Stimulated activated naive CD8-positive, alpha-beta T cell treated with anti-CD3 and anti-CD28 coated beads, Interleukin-15, Interleukin-2, amounts not matched to agents 100 ng/mL and 50 ng/mL, for 24 hours (primary cell): Measurements from ENCODE around the gene CIROP.
"Not testable (repeated sequence)": the region's sequence is repeated elsewhere in the genome, so short reads cannot be mapped to it uniquely, and the experiment has no call there.

Experiments used
- H3K27ac Mint-ChIP-seq: one replicate; pipeline ENCODE4 v1.8.0; 2021; ENCODE audit warnings: mild to moderate bottlenecking, mixed read lengths
- H3K27me3 Mint-ChIP-seq: one replicate; pipeline ENCODE4 v1.8.0; 2021; ENCODE audit warnings: mixed read lengths
- H3K36me3 Mint-ChIP-seq: one replicate; pipeline ENCODE4 v1.8.0; 2021; ENCODE audit warnings: low read depth, mixed read lengths
- H3K4me1 Mint-ChIP-seq: one replicate; pipeline ENCODE4 v1.8.0; 2021; ENCODE audit warnings: low read depth, mixed read lengths
- H3K4me3 Mint-ChIP-seq: one replicate; pipeline ENCODE4 v1.8.0; 2021; ENCODE audit warnings: mild to moderate bottlenecking, mixed read lengths
- H3K9me3 Mint-ChIP-seq: one replicate; pipeline ENCODE4 v1.8.0; 2021; ENCODE audit warnings: mixed read lengths

CIROP gene

DNA sequence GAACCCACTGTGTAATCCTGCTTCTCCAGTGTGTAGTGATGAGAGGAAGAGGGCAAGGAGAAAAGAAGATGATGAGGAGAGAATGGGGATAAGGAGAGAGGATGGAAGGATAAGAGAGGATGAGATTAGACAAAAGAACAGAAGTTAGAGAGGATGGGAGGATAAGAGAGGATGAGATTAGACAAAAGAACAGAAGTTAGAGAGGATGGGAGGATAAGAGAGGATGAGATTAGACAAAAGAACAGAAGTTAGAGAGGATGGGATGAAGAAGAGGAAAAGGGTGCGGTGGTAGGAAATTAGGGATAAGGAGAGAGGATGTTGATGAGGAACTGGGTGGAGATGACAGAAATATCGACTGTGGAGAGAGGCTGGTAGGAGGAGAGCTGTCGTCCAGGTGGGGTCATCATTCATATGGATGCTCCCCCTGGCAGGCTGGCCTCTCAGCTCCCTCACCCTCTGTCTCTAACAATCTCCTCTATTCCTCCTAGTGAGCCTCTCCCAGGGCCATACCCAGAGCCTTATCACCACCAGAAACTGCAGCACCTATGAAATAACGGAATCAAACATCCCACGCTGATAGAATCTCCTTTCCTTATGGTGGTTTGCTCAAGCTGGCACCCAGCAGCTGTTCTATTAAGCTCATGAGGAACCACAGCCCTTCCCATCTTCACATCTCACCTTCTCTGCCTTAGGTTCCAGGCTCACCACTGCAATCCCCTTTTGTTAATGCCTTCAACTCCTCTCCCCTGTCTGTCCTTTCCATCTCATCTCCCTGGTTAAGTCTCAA, 6.0 kb upstream of the CIROP start:
- Mint-ChIP-seq H3K9me3 (no peaks in the 10 kb centered on the region), H3K4me3 (no peak overlapping the region), H3K27me3 (no peaks in the 10 kb centered on the region), H3K36me3 (no peaks in the 10 kb centered on the region), H3K27ac (no peak overlapping the region), H3K4me1 (no peaks in the 10 kb centered on the region)

GRCh38 chr14:23109769-23110168, 5.0 kb upstream of the CIROP start:
- no peaks in the 10 kb centered on the region for H3K27me3 Mint-ChIP-seq
- no peak overlapping the region for H3K27ac Mint-ChIP-seq
- H3K36me3 Mint-ChIP-seq, result no peaks in the 10 kb centered on the region
- no peaks in the 10 kb centered on the region for H3K4me1 Mint-ChIP-seq
- H3K4me3 Mint-ChIP-seq, result no peak overlapping the region
- H3K9me3 Mint-ChIP-seq, result no peaks in the 10 kb centered on the region

- not testable (repeated sequence) for H3K4me3 Mint-ChIP-seq, H3K4me1 Mint-ChIP-seq, H3K9me3 Mint-ChIP-seq, H3K27ac Mint-ChIP-seq, H3K36me3 Mint-ChIP-seq, H3K27me3 Mint-ChIP-seq
Measured at GRCh38 chr14:23108169-23108568, 3.4 kb upstream of the CIROP start.

GRCh38 chr14:23107620-23108019, 2.8 kb upstream of the CIROP start:
- not testable (repeated sequence) for H3K4me1 Mint-ChIP-seq, H3K4me3 Mint-ChIP-seq, H3K36me3 Mint-ChIP-seq, H3K27me3 Mint-ChIP-seq, H3K27ac Mint-ChIP-seq, H3K9me3 Mint-ChIP-seq

- Mint-ChIP-seq H3K4me1 (no peaks in the 10 kb centered on the region), H3K4me3 (no peak overlapping the region), H3K9me3 (no peaks in the 10 kb centered on the region), H3K27ac (no peak overlapping the region), H3K36me3 (no peaks in the 10 kb centered on the region), H3K27me3 (no peaks in the 10 kb centered on the region)
Measured at GRCh38 chr14:23106747-23107045, 1.9 kb upstream of the CIROP start.

- no peaks in the 10 kb centered on the region for H3K36me3 Mint-ChIP-seq
- H3K27ac Mint-ChIP-seq, result no peak overlapping the region
- no peaks in the 10 kb centered on the region for H3K9me3 Mint-ChIP-seq
- H3K4me3 Mint-ChIP-seq, result no peak overlapping the region
- H3K27me3 Mint-ChIP-seq, result no peaks in the 10 kb centered on the region
- no peaks in the 10 kb centered on the region for H3K4me1 Mint-ChIP-seq
Measured at GRCh38 chr14:23105348-23105824, 597 bp upstream of the CIROP start.

GRCh38 chr14:23104070-23104590, 659 bp downstream of the CIROP start:
- no peaks in the 10 kb centered on the region for H3K4me1 Mint-ChIP-seq
- H3K4me3 Mint-ChIP-seq, result no peak overlapping the region
- H3K27me3 Mint-ChIP-seq, result no peaks in the 10 kb centered on the region
- no peaks in the 10 kb centered on the region for H3K9me3 Mint-ChIP-seq
- H3K36me3 Mint-ChIP-seq, result peaks cover 2% of the 10 kb centered on the region
- no peak overlapping the region for H3K27ac Mint-ChIP-seq

- no peaks in the 10 kb centered on the region for H3K9me3 Mint-ChIP-seq
- H3K27ac Mint-ChIP-seq, result no peak overlapping the region
- peaks cover 7% of the 10 kb centered on the region for H3K36me3 Mint-ChIP-seq
- H3K4me3 Mint-ChIP-seq, result no peak overlapping the region
- H3K4me1 Mint-ChIP-seq, result no peaks in the 10 kb centered on the region
- no peaks in the 10 kb centered on the region for H3K27me3 Mint-ChIP-seq
Measured at GRCh38 chr14:23103581-23103980, 1.2 kb downstream of the CIROP start.

- Mint-ChIP-seq H3K4me1 (peaks cover 2% of the 10 kb centered on the region), H3K36me3 (peaks cover 12% of the 10 kb centered on the region), H3K27me3 (no peaks in the 10 kb centered on the region), H3K4me3 (no peak overlapping the region), H3K27ac (no peak overlapping the region), H3K9me3 (no peaks in the 10 kb centered on the region)
Measured at GRCh38 chr14:23102801-23103200, 2.0 kb downstream of the CIROP start.

DNA sequence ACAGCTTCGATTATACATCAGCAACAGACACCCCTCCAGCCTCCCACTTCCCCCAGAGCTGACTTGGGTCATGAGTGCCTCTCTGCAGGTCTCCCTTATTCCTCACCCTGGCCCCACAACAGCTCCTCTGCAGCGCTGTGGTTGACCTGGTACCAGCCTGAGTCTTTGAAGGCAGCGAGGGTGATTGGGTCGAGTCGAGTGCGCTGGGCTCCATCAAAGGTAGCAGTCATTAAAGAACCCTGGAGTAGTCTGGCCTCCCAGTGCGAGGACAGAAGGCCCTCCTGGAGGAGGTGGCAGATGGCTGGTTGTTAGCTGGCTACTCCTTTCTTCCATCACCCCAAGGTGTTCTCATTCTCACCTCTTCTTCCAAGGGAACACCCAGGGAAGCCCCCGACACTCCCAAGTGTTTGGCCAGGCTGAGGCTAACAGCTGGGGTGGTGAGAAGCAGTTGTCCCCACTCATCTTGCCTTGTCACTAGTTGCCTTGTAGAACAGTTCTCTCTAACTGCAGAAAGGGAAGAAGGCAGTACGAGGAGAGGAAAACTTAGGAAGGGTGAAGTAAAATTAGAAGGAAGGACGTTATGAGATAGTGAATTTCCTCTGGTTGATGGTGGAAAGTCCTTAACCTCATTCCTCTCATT, 2.7 kb downstream of the CIROP start:
- H3K4me3 Mint-ChIP-seq, result no peak overlapping the region

GRCh38 chr14:23101213-23101970, 3.4 kb downstream of the CIROP start:
- Mint-ChIP-seq H3K27me3 (no peaks in the 10 kb centered on the region), H3K4me1 (peaks cover 16% of the 10 kb centered on the region), H3K4me3 (no peak overlapping the region), H3K27ac (no peak overlapping the region), H3K36me3 (peaks cover 22% of the 10 kb centered on the region), H3K9me3 (no peaks in the 10 kb centered on the region)

More for the DNA sequence above, 2.7 kb downstream of the CIROP start:
- Mint-ChIP-seq H3K9me3 (no peaks in the 10 kb centered on the region), H3K36me3 (peaks cover 19% of the 10 kb centered on the region), H3K27me3 (no peaks in the 10 kb centered on the region), H3K27ac (no peak overlapping the region), H3K4me1 (peaks cover 9% of the 10 kb centered on the region)

- H3K36me3 Mint-ChIP-seq, result peaks cover 22% of the 10 kb centered on the region
- no peaks in the 10 kb centered on the region for H3K9me3 Mint-ChIP-seq
- no peak overlapping the region for H3K27ac Mint-ChIP-seq
- H3K4me1 Mint-ChIP-seq, result peaks cover 22% of the 10 kb centered on the region
- no peak overlapping the region for H3K4me3 Mint-ChIP-seq
- H3K27me3 Mint-ChIP-seq, result no peaks in the 10 kb centered on the region
Measured at GRCh38 chr14:23099212-23099861, 5.5 kb downstream of the CIROP start.

DNA sequence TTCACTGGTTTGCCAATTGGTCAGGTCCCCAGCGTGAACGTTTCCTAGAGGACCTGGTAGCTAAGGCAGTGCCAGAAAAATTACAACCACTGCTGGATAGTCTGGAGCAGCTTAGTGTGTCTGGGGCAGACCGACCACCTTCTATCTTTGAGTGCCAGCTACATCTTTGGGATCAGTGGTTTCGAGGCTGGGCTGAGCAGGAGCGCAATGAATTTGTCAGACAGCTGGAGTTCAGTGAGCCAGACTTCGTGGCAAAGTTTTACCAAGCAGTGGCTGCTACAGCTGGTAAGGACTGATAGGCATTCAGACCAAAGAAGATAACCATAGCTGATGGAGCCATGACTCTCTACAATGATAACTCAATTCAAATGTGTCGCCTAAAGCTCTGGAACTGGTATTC, 7.0 kb downstream of the CIROP start:
- no peaks in the 10 kb centered on the region for H3K9me3 Mint-ChIP-seq
- no peak overlapping the region for H3K27ac Mint-ChIP-seq
- H3K4me3 Mint-ChIP-seq, result no peak overlapping the region
- peaks cover 30% of the 10 kb centered on the region for H3K36me3 Mint-ChIP-seq
- no peaks in the 10 kb centered on the region for H3K27me3 Mint-ChIP-seq
- H3K4me1 Mint-ChIP-seq, result peaks cover 22% of the 10 kb centered on the region

DNA sequence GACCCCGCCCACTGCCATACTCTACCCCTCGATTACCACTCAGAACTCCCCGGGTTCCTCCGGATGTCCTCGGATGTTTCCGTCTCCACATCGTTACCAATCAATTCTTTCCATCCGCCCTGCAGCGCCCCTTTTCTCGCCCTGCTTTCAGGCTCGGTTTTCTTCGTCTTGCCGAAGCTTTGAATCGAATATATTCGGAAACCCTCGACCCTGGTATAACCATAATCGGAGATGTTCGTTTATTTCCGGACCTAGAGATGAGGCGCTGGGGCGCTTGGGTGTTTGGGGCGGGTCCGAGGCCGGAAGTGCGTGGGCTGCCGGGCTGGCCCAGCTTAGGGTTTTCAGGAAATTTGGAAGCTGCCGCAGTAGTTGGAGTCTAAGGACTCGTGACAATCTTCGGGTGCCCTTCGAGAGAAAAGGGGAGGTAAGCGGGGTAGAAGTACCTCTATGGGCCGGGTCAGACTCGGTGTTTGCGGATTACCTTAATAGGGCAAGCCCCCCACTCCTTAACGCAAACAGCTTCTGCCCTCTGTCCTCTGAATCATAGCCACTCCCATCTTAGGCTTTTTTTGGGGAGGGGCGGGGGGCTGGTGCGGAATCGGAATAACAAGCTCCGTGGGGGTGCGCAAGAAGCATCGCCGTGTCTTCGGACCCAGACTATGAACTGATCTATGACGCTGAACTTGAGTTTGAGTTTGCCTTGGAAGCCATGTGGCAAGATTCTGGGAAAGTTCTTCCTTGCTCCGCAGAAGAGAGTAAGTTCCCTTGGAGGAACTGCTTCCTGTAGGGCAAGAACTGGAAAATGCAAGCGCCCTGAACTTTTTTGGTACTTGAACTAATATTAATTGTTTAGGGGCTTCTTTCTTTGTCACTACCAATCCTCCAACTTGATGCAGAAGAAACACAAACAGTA, 9.3 kb downstream of the CIROP start, which contains the start of gene C14orf119:
TSS of gene C14orf119 (plus strand) at position 310 of the 913 bp plus-strand sequence. CDS start 2,154 bp downstream, outside the sequence.
- Mint-ChIP-seq H3K36me3 (peaks cover 44% of the 10 kb centered on the region), H3K27me3 (no peaks in the 10 kb centered on the region), H3K4me3 (no peak within 1 kb of the TSS), H3K9me3 (no peaks in the 10 kb centered on the region), H3K27ac (no peak within 1 kb of the TSS), H3K4me1 (peaks cover 24% of the 10 kb centered on the region)
